ENCODE results near the gene JPT1.

GRCh38 chr17:75118307-75118706 lies 36.0 kb downstream of the JPT1 start:
- TF ChIP-seq CTCF (conservative IDR thresholded peaks at IDR 0.05 in 1 of 2, IDR thresholded peaks at IDR 0.05 in 1 of 2; ENCODE audit: extremely low read depth in 1 of 2, insufficient read depth in 1 of 2, low read depth in 1 of 2, low read length in 2 of 2) (no peak), EZH2 (IDR thresholded peaks at IDR 0.05; ENCODE audit: borderline replicate concordance, low read length) (no peak)
